D341Med (cell line): ENCODE results near the gene DAB2.

Source experiments
- DNase-seq: peaks from one replicate; pipeline ENCODE4 v3.0.0; 2012; ENCODE audit warnings: low spot score

The DAB2 gene

GRCh38 chr5:39424736-39425637 lies at the start of gene DAB2:
Gene DAB2, minus strand, starts transcription at chr5:39424980. Its CDS starts 30,660 bp downstream, at chr5:39394320.
- DNase-seq: peak; percentile 72

DNA sequence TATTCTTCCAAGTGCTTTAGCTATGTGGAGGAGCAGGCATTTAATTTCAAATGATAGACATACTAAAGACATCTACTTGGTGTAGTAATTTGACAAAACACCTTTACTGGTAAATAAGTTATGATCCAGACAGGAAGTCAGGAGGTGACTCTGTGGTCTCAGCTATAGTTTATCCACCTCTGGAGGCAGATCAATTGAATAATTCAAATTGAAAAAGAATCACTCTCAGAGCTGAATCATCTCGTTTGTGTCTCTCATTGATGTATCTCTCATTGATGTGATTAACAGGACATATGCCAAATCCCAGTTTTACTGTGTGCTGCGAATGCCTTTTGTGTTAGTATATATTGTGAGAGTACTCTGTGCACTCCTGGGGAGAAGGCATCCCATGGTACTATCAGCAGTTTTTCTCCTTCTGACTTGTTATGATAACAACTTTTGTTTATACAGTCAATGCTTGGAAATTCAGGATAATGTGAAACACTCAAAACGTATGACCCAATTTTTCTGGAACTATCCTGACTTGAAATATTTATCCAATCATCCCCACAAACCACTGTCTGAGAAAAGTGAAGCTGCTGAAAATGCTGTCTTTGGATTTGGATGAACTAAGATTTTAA lies 48.5 kb upstream of the DAB2 start:
- no peak for DNase-seq

DNA sequence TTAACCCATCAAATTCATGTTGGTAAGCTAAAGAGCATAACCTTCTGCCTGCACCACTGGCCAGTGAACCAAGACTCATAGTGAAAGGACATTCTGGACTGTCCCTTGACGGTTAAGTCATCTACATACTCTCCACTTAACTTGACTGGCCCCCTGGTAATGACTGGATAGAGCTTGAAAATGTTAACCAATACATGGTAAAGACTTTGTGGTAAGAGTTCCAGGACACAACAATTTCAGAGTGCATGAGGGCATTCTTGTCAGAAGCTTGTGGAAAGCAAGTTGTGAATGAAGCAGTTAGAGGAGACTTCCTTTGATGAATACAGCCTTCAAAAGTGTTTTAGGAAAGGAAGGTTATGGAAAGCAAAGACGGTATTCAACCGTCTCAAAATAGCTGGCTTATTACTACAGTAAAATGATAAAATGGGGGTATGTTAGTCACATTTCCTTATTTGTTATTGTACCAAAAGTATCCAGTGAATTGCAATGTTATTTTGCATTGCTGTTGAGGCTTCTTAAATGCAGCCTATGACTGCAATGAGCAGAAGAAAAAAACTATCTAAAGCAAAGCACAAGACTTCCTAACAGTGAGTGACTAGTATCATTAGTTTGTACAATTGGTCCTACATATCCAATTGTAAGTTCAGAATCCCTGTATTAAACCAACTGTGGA lies 47.2 kb upstream of the DAB2 start:
- DNase-seq: no peak

DNA sequence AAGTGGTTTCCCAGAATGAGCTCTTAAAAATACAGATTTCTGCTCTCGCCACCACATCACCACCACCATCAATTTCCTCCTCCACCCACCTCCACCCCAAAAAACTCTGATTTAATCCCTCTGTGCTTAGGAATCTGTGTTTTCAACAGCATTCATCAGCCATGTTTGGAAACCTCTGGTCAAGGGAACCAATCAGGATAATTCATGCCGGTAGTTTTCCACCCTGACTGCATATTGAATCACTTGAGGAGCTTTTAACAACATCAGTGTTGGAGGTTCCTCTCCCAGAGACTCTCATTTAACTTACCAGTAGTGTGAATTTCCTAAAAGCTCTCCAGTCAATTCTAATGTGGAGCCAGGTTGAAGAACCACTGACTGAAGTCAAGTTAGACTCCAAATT lies 46.0 kb upstream of the DAB2 start:
- no peak for DNase-seq

- DNase-seq: no peak
Measured at GRCh38 chr5:39469777-39470415, 45.1 kb upstream of the DAB2 start.

GRCh38 chr5:39469176-39469575 lies 44.4 kb upstream of the DAB2 start:
- DNase-seq: no peak

- no peak for DNase-seq
Measured at GRCh38 chr5:39466846-39467245, 42.1 kb upstream of the DAB2 start.

DNA sequence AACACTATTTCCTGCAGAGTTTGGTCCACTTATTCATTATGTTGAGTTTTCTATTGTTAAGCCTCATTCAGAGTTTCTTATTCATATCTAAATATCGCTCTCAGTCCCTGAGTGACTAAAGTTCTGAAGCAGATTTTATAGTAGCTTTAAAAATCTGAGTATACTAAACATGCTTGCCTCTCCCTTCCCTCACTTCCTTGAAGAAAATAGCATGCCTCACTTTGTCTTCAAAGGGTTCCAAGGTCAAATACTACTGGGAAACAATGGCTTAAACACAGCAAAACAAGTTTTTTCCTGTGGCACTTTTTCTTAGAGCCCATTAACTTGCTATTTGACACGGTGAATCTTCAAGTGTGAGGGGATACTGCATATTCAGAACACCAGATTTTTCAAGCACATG lies 41.1 kb upstream of the DAB2 start:
- DNase-seq: no peak

DNA sequence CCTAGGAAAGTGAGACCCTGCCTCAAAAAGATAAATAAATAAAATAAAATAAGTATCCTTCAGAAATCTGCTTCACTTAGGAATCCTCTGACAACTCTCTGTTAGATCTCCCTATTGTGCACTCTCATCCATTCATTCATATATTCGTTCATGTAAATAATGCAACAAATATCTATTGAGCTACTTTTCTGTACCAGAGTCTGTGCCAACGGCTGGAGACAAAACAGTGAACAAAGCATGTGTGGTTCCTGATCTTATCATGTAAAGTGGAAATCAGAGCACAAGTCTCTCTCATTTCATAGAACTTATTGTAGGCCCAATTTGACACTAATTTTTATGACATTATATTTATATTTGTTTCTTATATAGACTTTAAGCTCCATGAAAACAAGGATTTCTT lies 40.3 kb upstream of the DAB2 start:
- no peak for DNase-seq

GRCh38 chr5:39464088-39464487 lies 39.3 kb upstream of the DAB2 start:
- no peak for DNase-seq

GRCh38 chr5:39462211-39462610 lies 37.4 kb upstream of the DAB2 start:
- no peak for DNase-seq

GRCh38 chr5:39461007-39461682 lies 36.4 kb upstream of the DAB2 start:
- no peak for DNase-seq

GRCh38 chr5:39459907-39460306 lies 35.1 kb upstream of the DAB2 start:
- DNase-seq: no peak

- no peak for DNase-seq
Measured at GRCh38 chr5:39459071-39459470, 34.3 kb upstream of the DAB2 start.

DNA sequence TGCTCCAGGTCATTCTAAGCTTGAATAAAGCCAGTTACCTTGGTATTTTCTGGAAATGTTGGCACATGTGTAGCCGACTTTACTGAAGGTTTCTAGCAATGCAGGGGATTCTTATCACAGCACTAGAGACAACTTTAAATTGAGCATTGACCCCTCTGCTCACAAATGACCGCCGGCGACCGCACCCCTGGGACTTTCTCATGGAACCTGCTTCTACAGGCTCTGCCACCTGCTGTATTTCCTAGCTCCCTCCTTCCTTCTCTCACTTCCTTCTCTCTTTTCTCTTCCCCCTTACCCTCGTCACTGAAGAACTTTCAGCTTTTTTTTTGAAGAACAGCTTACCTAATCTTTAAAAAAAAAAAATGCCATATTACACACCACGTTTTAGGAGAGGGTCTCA lies 30.9 kb upstream of the DAB2 start:
- DNase-seq: no peak

GRCh38 chr5:39453606-39454005 lies 28.8 kb upstream of the DAB2 start:
- no peak for DNase-seq

DNA sequence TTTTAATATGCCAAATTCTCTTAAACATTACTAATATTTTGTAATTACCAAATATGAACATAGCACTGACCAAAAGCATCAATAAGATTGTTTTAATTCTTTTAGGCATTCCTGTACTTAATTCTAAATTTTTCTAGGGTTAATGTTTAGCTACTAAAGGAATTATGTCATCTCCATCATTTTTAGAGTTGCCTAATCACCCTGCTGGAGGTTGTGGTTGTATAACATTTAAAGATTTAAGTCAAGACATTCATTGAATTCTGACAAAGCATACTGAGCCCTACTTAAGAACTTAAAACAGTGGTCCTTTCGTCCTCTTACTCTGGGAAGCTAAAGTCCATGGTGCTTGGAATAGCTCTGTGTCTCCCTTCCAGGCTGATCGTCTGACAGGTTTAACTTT lies 28.1 kb upstream of the DAB2 start:
- DNase-seq: no peak

- no peak for DNase-seq
Measured at GRCh38 chr5:39451276-39451941, 26.6 kb upstream of the DAB2 start.

- no peak for DNase-seq
Measured at GRCh38 chr5:39450487-39450886, 25.7 kb upstream of the DAB2 start.

DNA sequence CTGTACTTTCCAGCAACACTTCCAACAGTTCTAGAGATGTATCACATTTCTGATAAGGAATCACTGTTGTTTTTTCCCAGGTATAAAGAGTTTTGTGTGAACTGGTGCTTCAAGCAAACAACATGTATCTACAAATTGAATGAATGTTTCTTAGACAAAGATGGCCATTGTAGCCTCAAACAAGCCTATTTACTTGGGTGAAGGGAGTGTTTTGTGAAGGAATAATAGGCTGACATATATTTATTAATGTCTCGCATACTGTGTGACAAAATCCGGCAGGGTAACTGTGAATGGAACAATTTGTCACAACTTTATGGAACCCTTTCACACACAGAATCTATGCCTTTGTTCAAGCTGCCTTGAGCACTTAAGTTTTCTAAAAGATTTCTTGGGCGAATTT lies 24.8 kb upstream of the DAB2 start:
- DNase-seq: no peak

DNA sequence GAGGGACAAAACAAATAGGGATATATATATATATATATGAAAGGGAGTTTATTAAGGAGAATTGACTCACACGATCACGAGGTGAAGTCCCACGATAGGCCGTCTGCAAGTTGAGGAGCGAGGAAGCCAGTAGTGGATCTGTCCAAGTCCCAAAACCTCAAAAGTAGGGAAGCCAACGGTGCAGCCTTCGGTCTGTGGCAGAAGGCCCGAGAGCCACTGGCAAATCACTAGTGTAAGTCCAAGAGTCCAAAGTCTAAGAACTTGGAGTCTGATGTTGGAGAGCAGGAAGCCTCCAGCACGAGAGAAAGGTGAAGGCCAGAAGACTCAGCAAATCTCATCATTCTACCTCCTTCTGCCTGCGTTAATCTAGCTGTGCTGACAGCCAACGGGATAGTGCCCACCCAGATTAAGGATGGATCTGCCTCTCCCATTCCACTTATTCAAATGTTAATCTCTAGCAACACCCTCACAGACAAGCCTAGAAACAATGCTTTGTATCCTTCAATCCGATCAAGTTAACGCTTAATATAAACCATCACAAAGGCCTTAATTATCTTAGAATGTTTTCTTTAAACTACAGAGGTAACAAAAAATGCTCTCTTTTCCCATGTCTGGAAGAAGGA lies 23.8 kb upstream of the DAB2 start:
- DNase-seq: no peak
